Stomach smooth muscle (tissue), 2 donors: ENCODE data around the gene ERVH48-1.
A peak's percentile ranks its signal among the peaks of the same experiment; 100 is the strongest.
"Not testable (repeated sequence)": the region's sequence is repeated elsewhere in the genome, so short reads cannot be mapped to it uniquely, and the experiment has no call there.

ENCODE experiments used
- H3K27ac ChIP-seq: one replicate; pipeline ENCODE4 v1.7.0; 2013; ENCODE audit warnings: mild to moderate bottlenecking, low read length, inconsistent platforms
- H3K27me3 ChIP-seq, 2 donors: one replicate each; pipeline ENCODE4 v1.7.0; 2013; ENCODE audit warnings: low read length in 2 of 2; ENCODE audit not compliant: insufficient read depth in 2 of 2, control insufficient read depth in 1 of 2
- H3K36me3 ChIP-seq, 2 donors: one replicate each; pipeline ENCODE4 v1.7.0; 2013; ENCODE audit warnings: low read length in 2 of 2; ENCODE audit not compliant: control insufficient read depth in 2 of 2, insufficient read depth in 2 of 2
- H3K4me1 ChIP-seq: one replicate; pipeline ENCODE4 v1.7.0; 2013; ENCODE audit warnings: low read length; ENCODE audit not compliant: control insufficient read depth, insufficient read depth
- H3K4me3 ChIP-seq, 2 donors: one replicate each; pipeline ENCODE4 v1.7.0; 2013; ENCODE audit warnings: low read length in 2 of 2
- H3K9ac ChIP-seq, 2 donors: one replicate each; pipeline ENCODE4 v1.7.0; 2013; ENCODE audit warnings: low read length in 2 of 2, mild to moderate bottlenecking in 1 of 2
- H3K9me3 ChIP-seq, 2 donors: one replicate each; pipeline ENCODE4 v1.7.0; 2013; ENCODE audit warnings: low read length in 2 of 2; ENCODE audit not compliant: control insufficient read depth in 2 of 2
- donor health status: healthy.
- donor health status: Pancreatic carcinoma.

ERVH48-1 gene

GRCh38 chr21:42964086-42964485 is 38.7 kb upstream of the ERVH48-1 start:
- Histone ChIP-seq H3K27ac (no peak overlapping the region), H3K4me1 (no peaks in the 10 kb centered on the region)

DNA sequence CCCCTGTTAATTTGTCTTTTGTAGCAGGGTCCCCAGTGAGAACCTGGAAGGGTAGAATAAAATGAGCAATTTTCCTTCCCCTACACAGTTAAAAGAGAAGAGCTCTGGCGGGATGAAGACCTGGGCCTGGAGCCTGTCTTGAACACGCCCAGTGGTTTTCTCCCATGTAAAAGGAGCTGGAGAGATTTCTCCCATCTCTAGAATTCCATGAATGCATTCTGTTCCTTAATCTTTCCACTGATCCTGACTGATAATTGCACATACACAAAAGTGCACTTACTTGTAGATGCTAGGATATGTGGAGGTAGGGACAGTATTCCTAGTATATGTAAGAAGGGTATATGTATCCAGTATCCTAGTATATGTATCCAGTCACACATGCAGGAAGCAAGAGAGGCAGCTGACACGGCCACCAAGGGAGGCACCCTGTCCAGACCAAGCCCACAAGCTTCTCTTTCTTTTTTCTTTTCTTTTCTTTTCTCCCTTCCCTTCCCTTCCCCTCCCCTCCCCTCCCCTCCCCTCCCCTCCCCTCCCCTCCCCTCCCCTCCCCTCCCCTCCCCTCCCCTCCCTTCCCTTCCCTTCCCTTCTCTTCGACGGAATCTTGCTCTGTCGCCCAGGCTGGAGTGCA is 37.1 kb upstream of the ERVH48-1 start:
- H3K4me1 ChIP-seq: no peaks in the 10 kb centered on the region
- H3K36me3 ChIP-seq: no peaks in the 10 kb centered on the region
- no peak overlapping the region for H3K27ac ChIP-seq

More at GRCh38 chr21:42964086-42964485, 38.7 kb upstream of the ERVH48-1 start:
- Histone ChIP-seq H3K27me3 (no peaks in the 10 kb centered on the region), H3K36me3 (no peaks in the 10 kb centered on the region), H3K9me3 (no peaks in the 10 kb centered on the region), H3K4me3 (no peak overlapping the region), H3K9ac (no peak overlapping the region)

GRCh38 chr21:42959728-42960127 is 34.3 kb upstream of the ERVH48-1 start:
- no peaks in the 10 kb centered on the region for H3K36me3 ChIP-seq
- no peak overlapping the region for H3K4me3 ChIP-seq
- no peaks in the 10 kb centered on the region for H3K4me1 ChIP-seq
- H3K27me3 ChIP-seq: no peaks in the 10 kb centered on the region
- no peak overlapping the region for H3K9ac ChIP-seq
- no peak overlapping the region for H3K27ac ChIP-seq
- H3K9me3 ChIP-seq: no peaks in the 10 kb centered on the region

More for the DNA sequence above, 37.1 kb upstream of the ERVH48-1 start:
- Histone ChIP-seq H3K27me3 (no peaks in the 10 kb centered on the region), H3K9ac (no peak overlapping the region), H3K4me3 (no peak overlapping the region), H3K9me3 (no peaks in the 10 kb centered on the region)

- H3K9me3 ChIP-seq, H3K36me3 ChIP-seq, H3K27me3 ChIP-seq, H3K4me1 ChIP-seq, H3K27ac ChIP-seq, H3K9ac ChIP-seq, H3K4me3 ChIP-seq: not testable (repeated sequence)
Observed at GRCh38 chr21:42958122-42958521, 32.7 kb upstream of the ERVH48-1 start.

GRCh38 chr21:42956824-42957630 is 31.6 kb upstream of the ERVH48-1 start:
- Histone ChIP-seq H3K9ac (no peak overlapping the region), H3K36me3 (no peaks in the 10 kb centered on the region), H3K27ac (no peak overlapping the region), H3K27me3 (no peaks in the 10 kb centered on the region), H3K4me3 (no peak overlapping the region), H3K9me3 (no peaks in the 10 kb centered on the region), H3K4me1 (no peaks in the 10 kb centered on the region)

GRCh38 chr21:42951193-42951592 is 25.8 kb upstream of the ERVH48-1 start:
- H3K27me3 ChIP-seq, H3K27ac ChIP-seq, H3K9ac ChIP-seq, H3K9me3 ChIP-seq, H3K36me3 ChIP-seq, H3K4me1 ChIP-seq, H3K4me3 ChIP-seq: not testable (repeated sequence)

- not testable (repeated sequence) for H3K27me3 ChIP-seq, H3K4me3 ChIP-seq, H3K36me3 ChIP-seq, H3K9ac ChIP-seq, H3K4me1 ChIP-seq, H3K9me3 ChIP-seq, H3K27ac ChIP-seq
Observed at GRCh38 chr21:42949094-42949755, 23.8 kb upstream of the ERVH48-1 start.

- H3K27me3 ChIP-seq: no peaks in the 10 kb centered on the region
- H3K4me3 ChIP-seq: no peak overlapping the region
- H3K36me3 ChIP-seq: no peaks in the 10 kb centered on the region
- no peak overlapping the region for H3K27ac ChIP-seq
- H3K4me1 ChIP-seq: peaks cover 5% of the 10 kb centered on the region
- H3K9me3 ChIP-seq: no peaks in the 10 kb centered on the region
- no peak overlapping the region for H3K9ac ChIP-seq
Observed at GRCh38 chr21:42942244-42942643, 16.8 kb upstream of the ERVH48-1 start.

- H3K27me3 ChIP-seq: no peaks in the 10 kb centered on the region
Observed at GRCh38 chr21:42941696-42942085, 16.3 kb upstream of the ERVH48-1 start.

GRCh38 chr21:42939582-42940413 is 14.4 kb upstream of the ERVH48-1 start:
- peak overlapping the region; percentile 29 to 36 for H3K4me3 ChIP-seq

More at GRCh38 chr21:42941696-42942085, 16.3 kb upstream of the ERVH48-1 start:
- Histone ChIP-seq H3K4me1 (peaks cover 5% of the 10 kb centered on the region), H3K4me3 (no peak overlapping the region), H3K9ac (no peak overlapping the region), H3K36me3 (no peaks in the 10 kb centered on the region), H3K27ac (no peak overlapping the region), H3K9me3 (no peaks in the 10 kb centered on the region)

More at GRCh38 chr21:42939582-42940413, 14.4 kb upstream of the ERVH48-1 start:
- H3K9me3 ChIP-seq: no peaks in the 10 kb centered on the region
- H3K27ac ChIP-seq: peak overlapping the region; percentile 46
- no peaks in the 10 kb centered on the region for H3K36me3 ChIP-seq
- peak overlapping the region; percentile 27 to 58 for H3K9ac ChIP-seq
- no peaks in the 10 kb centered on the region for H3K27me3 ChIP-seq
- H3K4me1 ChIP-seq: peaks cover 5% of the 10 kb centered on the region
